Lung (tissue), 12 donors: ENCODE measurements around the gene PAGR1. TPM values are rescaled to one million over a fixed set of nuclear protein-coding genes. Genes with fewer than 3 reads are reported as not detected.

Experiments
- ATAC-seq: fragments of 200-7000 bp; cut with Tn5 transposase; one replicate; pipeline ENCODE4 v1.9.1; 2020; ENCODE audit warnings: moderate number of reproducible peaks; ENCODE audit not compliant: insufficient read depth, low FRiP score
- DNase-seq, 3 donors: peaks; one replicate each; pipeline ENCODE4 v3.0.0-alpha.2; 2013 to 2017
- H3K27ac ChIP-seq, 2 donors: one replicate each; pipeline ENCODE4 v1.5.1; 2013; ENCODE audit warnings: mild to moderate bottlenecking in 2 of 2, moderate library complexity in 2 of 2, control low read depth in 1 of 2, inconsistent platforms in 1 of 2, low read depth in 1 of 2, low read length in 1 of 2
- H3K27me3 ChIP-seq, 3 donors: one replicate each; pipeline ENCODE4 v1.5.1; 2013; ENCODE audit warnings: low read length in 2 of 3; ENCODE audit not compliant: control insufficient read depth in 3 of 3, insufficient read depth in 3 of 3
- H3K36me3 ChIP-seq, 4 donors: one replicate each; pipeline ENCODE4 v1.5.1; 2013; ENCODE audit warnings: low read length in 4 of 4, mild to moderate bottlenecking in 1 of 4, moderate library complexity in 1 of 4; ENCODE audit not compliant: control insufficient read depth in 4 of 4, insufficient read depth in 4 of 4
- H3K4me1 ChIP-seq, 5 donors: one replicate each; pipeline ENCODE4 v1.5.1; 2013; ENCODE audit warnings: low read length in 5 of 5, mild to moderate bottlenecking in 2 of 5, moderate library complexity in 1 of 5; ENCODE audit not compliant: control insufficient read depth in 5 of 5, insufficient read depth in 5 of 5
- H3K4me3 ChIP-seq: one replicate; pipeline ENCODE4 v1.5.1; 2013; ENCODE audit warnings: mild to moderate bottlenecking, control low read depth, moderate library complexity
- H3K9ac ChIP-seq, 2 donors: one replicate each; pipeline ENCODE4 v1.5.1; 2013; ENCODE audit warnings: low read length in 2 of 2, control low read depth in 1 of 2; ENCODE audit not compliant: insufficient read depth in 1 of 2
- H3K9me3 ChIP-seq, 4 donors: one replicate each; pipeline ENCODE4 v1.5.1; 2013; ENCODE audit warnings: low read length in 3 of 4, mild to moderate bottlenecking in 1 of 4, moderate library complexity in 1 of 4; ENCODE audit not compliant: control insufficient read depth in 4 of 4, insufficient read depth in 3 of 4
- CTCF ChIP-seq: IDR thresholded peaks from 2 replicates; pipeline ENCODE4 v1.5.1; 2012; ENCODE audit warnings: mild to moderate bottlenecking; ENCODE audit errors: control extremely low read depth, extremely low read depth
- WGBS, 2 donors: extraction: QIAGEN DNeasy Blood & Tissue Kit; methylation state at CpG; one replicate each; pipeline ENCODE4 v1.1.7; 2013; 5-methylcytosine and 5-hydroxymethylcytosine counted together
- polyA plus RNA-seq, 2 donors: library from polyadenylated mRNA; stranded (reverse); fragments of 200-250 nt; gene quantifications; one replicate each; pipeline ENCODE4 v1.2.1, GENCODE V29; 2013
- total RNA-seq, 2 donors: library from RNA; depleted of rRNA in 1 of 2; stranded (reverse); fragments of >200 nt in 1 of 2; gene quantifications; one replicate each; pipeline ENCODE4 v1.2.1, GENCODE V29; 2014 to 2021
- donor health status: control.
- donor health status: control.
- donor health status: Bipolar disorder and iron deficiency.
- donor health status: healthy.
- donor health status: DM: yes; HTN: yes; CAD: no.

Gene PAGR1
- total and polyA plus RNA-seq, 4 donors, result 18.4 to 43.2 (median 26.5) TPM

- Histone ChIP-seq H3K9me3 (no peaks in the 10 kb centered on the region), H3K27me3 (no peaks in the 10 kb centered on the region), H3K9ac (no peak overlapping the region), H3K27ac (peak overlapping the region in 1 of 2 donors; percentile 26), H3K4me1 (peaks cover 0 to 12% (median 0%) of the 10 kb centered on the region in 5 donors), H3K36me3 (peaks cover 0 to 76% (median 6%) of the 10 kb centered on the region in 4 donors), H3K4me3 (no peak overlapping the region)
- ATAC-seq (no peak), DNase-seq (no peak)
- WGBS, 2 donors, result 95 to 96% methylated on average over 8 of the region's 8 CpGs
- TF ChIP-seq CTCF, result no peak
Observed at GRCh38 chr16:29843931-29844330, 28.0 kb downstream of the PAGR1 start.

- ATAC-seq (peak; percentile 55), DNase-seq (peak in 1 of 3 donors; percentile 24)
- Histone ChIP-seq H3K27me3 (no peaks in the 10 kb centered on the region), H3K4me3 (no peak overlapping the region), H3K4me1 (peaks cover 0 to 12% (median 0%) of the 10 kb centered on the region in 5 donors), H3K36me3 (peaks cover 0 to 74% (median 6%) of the 10 kb centered on the region in 4 donors), H3K9ac (no peak overlapping the region), H3K27ac (peak overlapping the region in 1 of 2 donors; percentile 52), H3K9me3 (no peaks in the 10 kb centered on the region)
- TF ChIP-seq CTCF, result no peak
- WGBS, 2 donors, result 90 to 92% methylated on average over 28 of the region's 28 CpGs
Observed at GRCh38 chr16:29844575-29845331, 28.8 kb downstream of the PAGR1 start.

GRCh38 chr16:29845656-29846055 lies 29.7 kb downstream of the PAGR1 start:
- WGBS, 2 donors, result 76 to 90% methylated on average over 18 of the region's 18 CpGs
- ATAC-seq, result no peak
- peaks cover 0 to 12% (median 0%) of the 10 kb centered on the region in 5 donors for H3K4me1 ChIP-seq
- no peak overlapping the region for H3K4me3 ChIP-seq
- peak overlapping the region in 1 of 2 donors; percentile 27 for H3K27ac ChIP-seq
- H3K36me3 ChIP-seq, result peaks cover 0 to 65% (median 6%) of the 10 kb centered on the region in 4 donors
- H3K27me3 ChIP-seq, result no peaks in the 10 kb centered on the region
- no peak for DNase-seq
- TF ChIP-seq CTCF, result no peak
- no peaks in the 10 kb centered on the region for H3K9me3 ChIP-seq
- H3K9ac ChIP-seq, result no peak overlapping the region
